ENCODE data around the gene PYROXD2. TPM values are rescaled to one million over a fixed set of nuclear protein-coding genes. Genes with fewer than 3 reads are reported as not detected.

Gene PYROXD2
- total and polyA plus RNA-seq, 2 of the 8 experiments (the other 6 are each of a cell fraction or from before 2014, with no cell fraction given), result 3.2 to 5.4 TPM

- TF ChIP-seq CHD7 (IDR thresholded peaks at IDR 0.05; ENCODE audit: insufficient replicate concordance, low read length) (no peak), TBP (IDR thresholded peaks at IDR 0.05; ENCODE audit: low read depth, low read length) (no peak), TAF7 (optimal IDR thresholded peaks at IDR 0.05; ENCODE audit: borderline replicate concordance, low read depth, low read length) (no peak), POLR2A (IDR thresholded peaks at IDR 0.05; ENCODE audit: control extremely low read depth in 1 of 2, low read depth in 2 of 2, low read length in 2 of 2) (no peak), KDM4A (IDR thresholded peaks at IDR 0.05; ENCODE audit: low read depth, low read length, severe bottlenecking) (no peak), ATF3 (IDR thresholded peaks at IDR 0.05; ENCODE audit: insufficient read depth, low read depth, low read length) (no peak), ZNF274 (IDR thresholded peaks at IDR 0.05; ENCODE audit: borderline replicate concordance, extremely low read depth, low read length) (no peak), NANOG (IDR thresholded peaks at IDR 0.05; ENCODE audit: insufficient read depth, low read depth, low read length, poor library complexity, severe bottlenecking) (no peak)
These were observed 20.0 kb downstream of the PYROXD2 start (continued) for GRCh38 chr10:98394851-98395440.

Data from H1 (cell line).